Activated CD4-positive, alpha-beta memory T cell treated with anti-CD3 and anti-CD28 coated beads, Interleukin-2, amount 10 ng/mL, durations not matched to agents 7 days and 5 days (primary cell): Measurements from ENCODE around the gene MLYCD. TPM values are rescaled to one million over a fixed set of nuclear protein-coding genes. Genes with fewer than 3 reads are reported as not detected.

Source experiments
- CTCF ChIA-PET: fragments of 350-600 bp; sonication (Branson Sonifier 250); formaldehyde crosslinking; loops from one replicate; lab custom pipeline; 2021; ENCODE audit warnings: antibody characterized with exemption, inconsistent platforms; lab: Charles Lee
- POLR2A ChIA-PET: fragments of 350-600 bp; sonication (Branson Sonifier 250); formaldehyde crosslinking; loops from one replicate; lab custom pipeline; 2021; ENCODE audit warnings: antibody characterized with exemption; lab: Charles Lee
- DNase-seq: peaks from one replicate; pipeline ENCODE4 v3.0.0-alpha.2; 2020
- H3K27ac Mint-ChIP-seq: one replicate; pipeline ENCODE4 v1.8.0; 2021; ENCODE audit warnings: mild to moderate bottlenecking, mixed read lengths
- H3K27me3 Mint-ChIP-seq: one replicate; pipeline ENCODE4 v1.8.0; 2021; ENCODE audit warnings: mixed read lengths
- H3K36me3 Mint-ChIP-seq: one replicate; pipeline ENCODE4 v1.8.0; 2021; ENCODE audit warnings: low read depth, mixed read lengths
- H3K4me1 Mint-ChIP-seq: one replicate; pipeline ENCODE4 v1.8.0; 2021; ENCODE audit warnings: mixed read lengths
- H3K4me3 Mint-ChIP-seq: one replicate; pipeline ENCODE4 v1.8.0; 2021; ENCODE audit warnings: mild to moderate bottlenecking, mixed read lengths
- H3K9me3 Mint-ChIP-seq: one replicate; pipeline ENCODE4 v1.8.0; 2021; ENCODE audit warnings: mixed read lengths
- total RNA-seq, 2 experiments: library from RNA; stranded (reverse); gene quantifications; one replicate each; pipeline ENCODE4 v1.2.3, GENCODE V29; 2021

The MLYCD gene
- total RNA-seq, 2 experiments from 2014 or later: 3.5 to 4.0 TPM

DNA sequence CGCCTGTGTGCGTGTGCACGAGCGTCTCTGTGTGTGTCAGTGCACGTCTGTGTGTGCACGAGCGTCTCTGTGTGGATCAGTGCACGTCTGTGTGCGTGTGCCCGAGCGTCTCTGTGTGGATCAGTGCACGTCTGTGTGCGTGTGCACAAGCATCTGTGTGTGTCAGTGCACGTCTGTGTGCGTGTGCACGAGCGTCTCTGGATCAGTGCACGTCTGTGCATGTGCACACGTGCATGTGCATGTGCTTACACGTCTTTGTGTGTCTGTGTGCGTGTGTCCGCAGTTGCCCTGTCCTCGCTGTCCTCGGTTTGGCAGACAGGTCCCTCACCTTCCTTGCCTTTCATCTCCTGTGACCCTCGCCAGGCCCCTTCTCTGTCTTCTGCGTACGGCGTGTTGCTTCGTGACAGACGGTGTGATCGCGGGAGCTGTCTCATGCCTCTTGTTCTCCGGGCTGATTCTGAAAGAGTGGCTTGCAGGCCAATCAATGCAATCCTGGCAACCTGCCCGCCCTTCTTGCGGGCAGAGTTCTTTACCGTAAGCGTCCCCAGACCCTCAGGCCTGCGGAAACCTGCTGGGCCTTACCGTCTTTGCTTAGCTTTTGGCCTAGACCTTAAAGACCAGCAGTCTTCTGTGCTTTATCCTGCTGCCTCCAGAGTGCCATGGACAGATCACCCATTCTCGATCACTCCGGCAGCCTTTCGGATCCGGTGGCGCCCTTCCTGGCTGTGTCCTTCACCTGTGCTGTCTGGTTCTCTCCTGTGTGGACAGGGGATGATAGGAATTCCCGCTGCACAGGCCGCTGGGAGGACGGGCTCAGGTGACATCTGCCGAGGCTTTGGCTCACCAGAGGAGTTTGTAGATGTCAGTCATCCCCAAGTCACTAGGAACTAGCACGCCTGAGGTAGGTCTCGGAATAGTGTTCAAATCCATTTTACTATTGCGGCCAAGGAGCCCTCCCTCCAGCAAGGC, 18.5 kb downstream of the MLYCD start:
- ChIA-PET CTCF (no interaction called here), POLR2A (no interaction called here)
- no peak for DNase-seq
- Mint-ChIP-seq H3K27me3 (no peaks in the 10 kb centered on the region), H3K4me1 (no peaks in the 10 kb centered on the region), H3K4me3 (no peak overlapping the region), H3K27ac (no peak overlapping the region), H3K36me3 (peaks cover 45% of the 10 kb centered on the region), H3K9me3 (peaks cover 2% of the 10 kb centered on the region)

DNA sequence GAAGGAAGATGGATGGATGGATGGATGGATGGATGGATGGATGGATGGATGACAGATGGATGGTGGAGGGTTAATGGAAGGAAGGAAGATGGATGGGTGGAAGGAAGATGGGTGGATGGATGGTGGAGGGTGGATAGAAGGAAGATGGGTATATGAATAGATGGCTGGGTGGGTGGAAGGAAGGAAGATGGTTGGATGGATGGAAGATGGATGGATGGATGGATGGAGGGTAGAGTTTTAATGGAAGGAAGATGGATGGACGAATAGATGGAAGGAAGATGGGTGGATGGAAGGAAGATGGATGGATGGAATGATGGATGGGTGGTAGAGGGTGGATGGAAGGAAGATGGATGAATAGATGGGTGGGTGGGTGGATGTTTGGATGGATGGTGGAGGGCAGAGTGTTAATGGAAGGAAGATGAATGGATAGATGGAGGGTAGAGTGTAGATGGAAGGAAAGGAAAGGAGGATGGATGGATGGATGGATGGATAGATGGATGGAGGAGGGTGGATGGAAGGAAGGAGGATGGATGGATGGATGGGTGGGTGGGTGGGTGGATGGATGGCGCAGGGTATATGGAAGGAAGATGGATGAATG, 22.1 kb downstream of the MLYCD start:
- no peak for DNase-seq
- Mint-ChIP-seq H3K9me3 (peaks cover 1% of the 10 kb centered on the region), H3K27me3 (no peaks in the 10 kb centered on the region), H3K4me1 (no peaks in the 10 kb centered on the region), H3K36me3 (peaks cover 36% of the 10 kb centered on the region), H3K27ac (no peak overlapping the region), H3K4me3 (no peak overlapping the region)
- ChIA-PET CTCF (interaction anchor here (0.6 kb wide), 1 partner anchor 94 kb away, joined by 3 read pairs; no protein-coding TSS in a partner anchor), POLR2A (no interaction called here)

DNA sequence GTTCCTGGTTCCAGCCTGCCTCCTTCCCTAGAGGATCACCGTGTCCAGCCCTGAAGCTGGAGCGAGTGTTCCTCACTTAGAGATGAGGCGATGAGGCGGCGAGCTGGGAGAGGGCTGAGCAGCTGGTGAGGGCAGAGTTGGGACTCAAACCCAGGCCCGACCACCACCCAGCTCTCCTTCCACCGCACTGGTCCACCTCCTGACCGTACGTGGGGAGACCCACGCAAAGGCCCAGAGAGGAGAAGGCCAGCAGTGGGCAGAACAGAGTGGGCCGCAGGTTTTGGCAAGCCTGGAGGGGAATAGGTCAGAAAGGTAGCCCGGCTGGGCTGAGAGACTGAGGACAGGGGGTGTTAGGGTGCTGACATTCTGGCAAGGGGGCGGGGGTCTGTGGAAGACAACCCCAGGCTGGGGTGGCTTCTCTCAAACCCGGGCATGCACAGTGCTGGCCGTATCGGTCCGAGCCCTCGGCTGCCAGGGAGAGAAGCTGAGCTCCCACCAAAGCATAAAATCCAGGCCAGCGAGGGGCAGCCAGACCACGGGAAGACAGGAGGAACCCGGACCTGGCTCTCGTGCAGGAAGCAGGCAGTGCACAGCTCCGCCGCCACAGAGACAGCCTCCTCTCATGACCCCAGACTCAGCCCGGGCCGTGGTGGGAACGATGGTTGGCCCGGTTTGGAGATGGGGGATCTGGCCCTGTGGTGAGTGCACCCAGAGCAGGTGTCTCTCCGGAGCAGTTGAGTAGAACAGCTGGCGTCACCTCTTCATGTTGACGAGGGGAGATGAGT, 24.9 kb downstream of the MLYCD start:
- Mint-ChIP-seq H3K9me3 (no peaks in the 10 kb centered on the region), H3K27me3 (no peaks in the 10 kb centered on the region), H3K4me1 (no peaks in the 10 kb centered on the region), H3K27ac (no peak overlapping the region), H3K36me3 (peaks cover 13% of the 10 kb centered on the region), H3K4me3 (no peak overlapping the region)
- CTCF ChIA-PET: interaction anchor here (0.5 kb wide), 1 partner anchor 48 kb away, joined by 3 read pairs; no protein-coding TSS in a partner anchor
- POLR2A ChIA-PET: no interaction called here
- no peak for DNase-seq

DNA sequence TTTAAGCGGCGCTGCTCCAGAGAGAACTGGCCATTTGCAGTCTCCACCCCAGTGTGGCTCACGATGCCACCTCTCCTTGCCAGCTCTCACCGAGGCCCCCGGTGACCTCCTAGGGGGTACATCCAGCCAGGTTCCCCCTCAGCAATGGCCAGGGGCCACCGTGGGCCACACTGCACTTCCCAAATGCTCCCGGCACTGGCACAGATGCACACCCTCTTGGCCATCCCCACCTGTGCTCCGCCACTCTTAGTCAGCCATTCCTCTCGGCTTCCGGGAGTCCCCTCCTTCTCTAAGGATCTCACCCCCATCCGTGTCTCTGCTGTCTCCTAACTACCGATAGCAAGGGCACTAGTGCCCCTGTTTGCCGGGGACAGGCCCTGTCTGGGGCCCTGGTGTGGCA, 25.8 kb downstream of the MLYCD start:
- DNase-seq: no peak
- ChIA-PET POLR2A (no interaction called here), CTCF (no interaction called here)
- Mint-ChIP-seq H3K27ac (no peak overlapping the region), H3K4me1 (no peaks in the 10 kb centered on the region), H3K36me3 (peaks cover 6% of the 10 kb centered on the region), H3K27me3 (no peaks in the 10 kb centered on the region), H3K9me3 (no peaks in the 10 kb centered on the region), H3K4me3 (no peak overlapping the region)

DNA sequence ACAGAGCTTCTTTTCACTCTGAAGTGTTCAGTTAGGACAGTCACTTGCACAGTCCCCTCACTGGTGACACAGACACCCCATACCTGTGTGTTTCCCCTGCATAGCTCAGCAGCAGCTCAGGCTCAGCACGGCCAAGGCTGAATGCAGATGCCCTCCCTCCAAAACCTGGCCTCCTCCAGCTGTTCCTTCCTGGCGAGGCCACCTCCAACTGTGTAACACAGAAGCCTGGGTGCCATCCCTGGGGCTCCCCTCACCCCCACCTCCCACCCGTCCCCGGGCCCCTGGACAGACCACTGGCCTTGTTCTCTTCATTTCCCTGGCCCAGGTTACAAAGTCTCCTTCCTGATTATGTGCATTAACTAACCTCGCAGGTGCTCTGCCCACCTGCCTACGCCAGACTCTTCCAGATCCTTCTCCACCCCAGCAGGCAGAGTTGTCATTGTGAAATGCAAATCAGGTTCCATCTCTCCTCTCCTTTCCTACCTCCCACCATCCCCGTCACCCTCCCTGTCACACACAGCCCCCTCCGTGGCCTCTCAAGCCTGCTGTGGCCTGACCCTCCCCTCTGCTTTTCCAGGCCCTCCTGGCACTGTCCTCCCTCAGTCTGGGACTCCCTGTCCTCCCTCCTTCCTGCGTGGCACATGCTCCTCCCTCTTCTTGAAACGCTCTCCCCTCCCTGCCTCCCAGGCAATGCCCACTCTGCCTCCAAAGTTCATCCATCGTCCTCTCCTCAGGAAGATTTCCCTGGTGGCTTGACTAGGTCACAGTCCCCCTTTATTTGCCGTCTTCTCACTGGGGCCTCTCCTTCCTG, 26.4 kb downstream of the MLYCD start:
- no peaks in the 10 kb centered on the region for H3K4me1 Mint-ChIP-seq
- no peaks in the 10 kb centered on the region for H3K27me3 Mint-ChIP-seq
- H3K4me3 Mint-ChIP-seq: no peak overlapping the region
- H3K36me3 Mint-ChIP-seq: peaks cover 3% of the 10 kb centered on the region
- no peaks in the 10 kb centered on the region for H3K9me3 Mint-ChIP-seq
- DNase-seq: no peak
- POLR2A ChIA-PET: no interaction called here
- CTCF ChIA-PET: interaction anchor here (0.9 to 2.6 kb wide), 4 partner anchors 9 to 488 kb away, joined by 3 to 9 read pairs (median 4); no protein-coding TSS in a partner anchor
- H3K27ac Mint-ChIP-seq: no peak overlapping the region

DNA sequence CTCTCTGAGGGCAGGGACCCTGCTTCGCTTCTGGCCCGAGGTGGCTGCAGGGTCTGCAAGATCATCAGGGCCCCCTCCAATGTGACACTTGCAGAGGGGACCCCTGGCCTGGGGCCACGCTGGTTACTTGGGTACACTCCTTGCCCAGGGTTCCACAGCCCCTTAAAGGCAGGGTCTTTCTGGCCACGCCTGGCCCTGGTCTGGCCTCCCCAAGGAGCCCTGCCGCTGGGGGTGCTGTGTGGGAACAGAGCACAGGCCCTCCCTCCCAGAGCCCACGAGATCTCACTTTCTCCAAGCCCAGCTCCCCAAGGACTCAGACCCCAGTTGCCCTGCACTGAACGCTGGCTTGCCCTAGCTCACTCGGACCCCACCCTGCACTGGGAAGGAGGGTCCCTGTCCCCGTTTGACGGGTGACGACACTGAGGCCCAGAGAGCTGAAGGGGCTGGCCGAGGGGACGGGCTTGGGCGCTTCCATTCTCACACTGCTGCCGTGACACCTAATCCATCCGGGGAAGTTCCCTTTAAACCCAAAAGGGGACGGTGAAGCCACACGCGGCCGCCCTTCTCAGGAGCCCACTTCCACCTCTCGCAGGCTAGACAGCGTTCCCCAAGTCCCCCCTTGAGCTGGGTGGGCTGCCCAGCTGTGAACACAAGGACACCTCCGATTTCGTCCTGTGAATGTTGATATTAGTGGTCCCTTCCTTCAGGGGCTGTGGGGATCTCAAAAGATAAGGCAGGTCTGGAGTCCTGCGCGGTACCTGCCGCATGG, 27.2 kb downstream of the MLYCD start:
- Mint-ChIP-seq H3K36me3 (no peaks in the 10 kb centered on the region), H3K4me3 (no peak overlapping the region), H3K9me3 (no peaks in the 10 kb centered on the region), H3K27ac (no peak overlapping the region), H3K4me1 (no peaks in the 10 kb centered on the region), H3K27me3 (no peaks in the 10 kb centered on the region)
- POLR2A ChIA-PET: no interaction called here
- CTCF ChIA-PET: interaction anchor here (0.9 to 2.6 kb wide), 7 partner anchors 9 to 487 kb away, joined by 3 to 9 read pairs (median 5); no protein-coding TSS in a partner anchor
- no peak for DNase-seq

DNA sequence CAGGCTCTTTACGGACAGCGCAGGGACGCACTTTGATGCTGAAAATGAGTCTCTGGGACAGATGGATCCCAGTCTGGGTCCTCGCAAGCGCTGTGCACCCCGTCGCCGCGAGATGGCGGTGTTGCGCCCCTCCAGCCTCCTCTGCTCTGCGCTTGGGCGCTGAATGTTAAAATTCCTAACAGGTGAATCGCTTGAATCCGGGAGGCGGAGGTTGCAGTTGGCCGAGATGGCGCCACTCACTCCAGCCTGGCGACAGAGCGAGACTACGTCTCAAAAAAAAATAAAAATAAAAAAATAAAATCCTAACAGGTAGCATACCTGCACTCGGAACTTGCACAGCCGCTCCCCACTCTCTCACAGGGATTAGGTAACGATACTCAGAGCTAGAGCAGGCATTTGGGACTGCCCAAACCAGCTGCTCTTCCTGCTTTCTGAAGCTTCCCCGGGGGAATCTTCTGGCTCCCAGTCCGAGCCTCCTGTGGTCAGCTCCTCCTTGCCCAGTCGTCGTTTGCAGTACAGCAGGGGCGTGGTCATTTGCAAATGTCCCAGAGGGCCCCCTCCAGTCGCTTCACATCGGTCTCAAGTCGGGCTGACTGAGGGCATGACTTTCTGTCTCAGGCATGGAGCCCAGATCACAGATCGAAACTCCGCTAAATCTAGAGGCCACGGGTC, 27.9 kb downstream of the MLYCD start:
- Mint-ChIP-seq H3K27me3 (no peaks in the 10 kb centered on the region), H3K9me3 (no peaks in the 10 kb centered on the region), H3K4me3 (no peak overlapping the region), H3K27ac (no peak overlapping the region), H3K4me1 (no peaks in the 10 kb centered on the region), H3K36me3 (no peaks in the 10 kb centered on the region)
- POLR2A ChIA-PET: no interaction called here
- peak; percentile 66 for DNase-seq
- CTCF ChIA-PET: interaction anchor here (0.9 to 2.6 kb wide), 8 partner anchors 8 to 139 kb away, joined by 3 to 9 read pairs (median 4); no protein-coding TSS in a partner anchor

DNA sequence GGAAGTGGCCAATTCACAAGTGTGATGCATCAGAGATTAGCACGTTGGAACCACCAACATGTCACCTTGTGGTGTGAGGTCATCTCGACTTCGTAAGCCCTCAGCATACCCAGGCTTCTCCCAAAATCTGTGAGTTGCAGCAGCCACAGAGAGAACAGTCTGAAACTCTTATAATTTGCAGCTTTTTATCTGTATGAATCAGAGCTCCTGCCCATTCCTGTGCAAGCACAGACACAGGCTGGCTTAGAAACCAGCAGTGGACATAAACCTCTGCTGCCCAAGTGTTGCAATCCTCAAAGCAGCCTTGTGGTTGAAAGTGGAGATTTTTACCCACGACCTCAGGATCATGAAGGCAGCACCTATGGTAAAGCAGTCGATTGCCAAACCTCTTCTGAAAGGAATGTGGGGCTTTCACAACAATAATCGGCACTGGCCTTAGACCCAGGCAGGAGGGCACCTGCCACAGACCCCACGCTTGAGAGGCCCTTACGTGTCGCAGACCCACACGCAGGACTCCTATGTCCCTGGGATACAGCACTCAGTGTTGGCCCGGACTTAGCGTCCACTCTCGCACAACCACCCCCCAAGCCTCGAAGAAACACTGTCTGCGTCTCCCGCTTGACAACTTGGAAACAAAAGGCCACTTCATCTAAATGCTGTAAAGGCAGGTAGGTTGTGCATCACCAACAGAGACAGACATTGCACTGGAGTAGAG, 29.6 kb downstream of the MLYCD start:
- Mint-ChIP-seq H3K4me1 (no peaks in the 10 kb centered on the region), H3K27me3 (no peaks in the 10 kb centered on the region), H3K27ac (no peak overlapping the region), H3K4me3 (no peak overlapping the region), H3K36me3 (no peaks in the 10 kb centered on the region), H3K9me3 (no peaks in the 10 kb centered on the region)
- POLR2A ChIA-PET: no interaction called here
- CTCF ChIA-PET: interaction anchor here (1.3 to 1.5 kb wide), 2 partner anchors 28 to 137 kb away, joined by 3 read pairs; no protein-coding TSS in a partner anchor
- no peak for DNase-seq

DNA sequence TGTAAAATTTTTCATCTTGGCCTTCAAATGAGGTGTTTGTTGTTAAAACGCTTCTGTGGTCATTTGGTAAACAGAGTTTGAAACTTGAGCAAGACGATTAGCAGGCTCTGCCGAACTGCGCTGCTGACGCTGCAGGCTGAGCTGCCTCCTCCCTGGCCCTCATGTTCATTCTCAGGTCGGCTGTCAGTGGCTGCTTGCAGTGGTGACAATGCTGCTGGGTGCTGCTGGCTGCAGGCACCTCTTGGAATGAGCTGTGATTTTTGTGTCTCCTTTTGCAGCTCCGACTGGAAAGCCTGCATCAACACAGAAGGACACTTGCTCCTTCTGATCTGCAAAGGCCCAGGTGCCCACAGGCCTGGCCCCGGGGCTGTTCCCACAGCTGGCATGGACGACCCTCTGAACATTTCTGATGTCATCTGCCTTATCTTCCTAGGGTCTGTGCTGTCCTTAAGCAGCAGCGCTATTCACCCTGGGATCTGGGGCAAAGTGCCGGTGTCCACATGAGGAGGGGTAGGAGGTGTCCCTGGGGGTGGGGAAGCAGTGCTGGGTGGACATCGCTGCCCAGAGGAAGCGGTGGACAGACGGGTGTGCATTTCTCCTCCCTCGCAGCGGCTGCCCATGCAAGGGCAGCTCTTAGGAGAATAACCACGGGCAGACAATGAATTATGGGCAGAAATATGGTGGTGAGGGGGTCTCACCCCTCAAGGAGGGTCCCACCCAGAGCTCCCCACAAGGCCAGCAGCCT, 31.1 kb downstream of the MLYCD start:
- DNase-seq: no peak
- H3K4me1 Mint-ChIP-seq: no peaks in the 10 kb centered on the region
- ChIA-PET CTCF (interaction anchor here (1.5 kb wide), 1 partner anchor 136 kb away, joined by 3 read pairs; no protein-coding TSS in a partner anchor), POLR2A (no interaction called here)
- H3K9me3 Mint-ChIP-seq: no peaks in the 10 kb centered on the region
- H3K36me3 Mint-ChIP-seq: no peaks in the 10 kb centered on the region
- no peaks in the 10 kb centered on the region for H3K27me3 Mint-ChIP-seq
- no peak overlapping the region for H3K27ac Mint-ChIP-seq
- H3K4me3 Mint-ChIP-seq: no peak overlapping the region

DNA sequence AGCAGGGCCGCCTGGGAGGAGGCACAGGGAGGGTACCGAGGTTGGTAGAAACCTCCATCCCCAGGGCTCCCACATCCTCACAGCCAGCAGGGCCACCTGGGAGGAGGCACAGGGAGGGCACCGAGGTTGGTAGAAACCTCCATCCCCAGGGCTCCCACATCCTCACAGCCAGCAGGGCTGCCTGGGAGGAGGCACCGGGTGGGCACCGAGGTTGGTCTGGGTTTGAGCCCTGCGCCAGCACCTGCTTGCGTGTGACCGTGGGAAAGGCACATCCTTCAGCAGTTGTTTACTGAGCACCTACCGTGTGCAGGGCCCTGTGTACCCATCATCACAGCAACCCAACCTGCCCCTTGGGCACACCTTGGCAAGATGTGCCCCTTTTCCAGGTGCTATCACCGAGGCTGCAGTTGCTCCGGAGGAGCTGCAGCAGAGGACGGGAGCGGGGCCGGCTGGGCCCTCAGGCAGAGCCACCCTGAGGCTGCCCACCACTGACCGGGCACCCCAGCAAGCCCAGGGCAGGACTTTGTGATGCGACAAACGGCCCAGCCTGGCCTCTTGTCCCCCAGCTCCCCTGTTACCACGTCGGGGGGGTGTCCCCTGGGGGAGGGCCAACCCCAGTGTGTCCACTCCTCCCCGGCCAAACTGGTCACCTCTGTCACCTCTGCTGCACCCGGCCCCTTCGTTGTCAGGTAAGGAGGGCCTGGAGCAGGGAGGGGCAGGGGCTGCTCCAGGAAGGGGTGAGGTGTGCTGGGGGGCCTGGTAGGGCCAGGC, 32.0 kb downstream of the MLYCD start:
- CTCF ChIA-PET: no interaction called here
- POLR2A ChIA-PET: no interaction called here
- Mint-ChIP-seq H3K9me3 (no peaks in the 10 kb centered on the region), H3K36me3 (no peaks in the 10 kb centered on the region), H3K27me3 (no peaks in the 10 kb centered on the region), H3K4me1 (no peaks in the 10 kb centered on the region), H3K4me3 (no peak overlapping the region), H3K27ac (no peak overlapping the region)
- no peak for DNase-seq
